ENCODE results near the gene HIGD2A. TPM values are rescaled to one million over a fixed set of nuclear protein-coding genes. Genes with fewer than 3 reads are reported as not detected.

HIGD2A gene
- total and polyA plus RNA-seq, 2 of the 13 experiments (the other 11 are each of a cell fraction or from before 2014, with no cell fraction given) = 89.2 to 146 TPM

DNA sequence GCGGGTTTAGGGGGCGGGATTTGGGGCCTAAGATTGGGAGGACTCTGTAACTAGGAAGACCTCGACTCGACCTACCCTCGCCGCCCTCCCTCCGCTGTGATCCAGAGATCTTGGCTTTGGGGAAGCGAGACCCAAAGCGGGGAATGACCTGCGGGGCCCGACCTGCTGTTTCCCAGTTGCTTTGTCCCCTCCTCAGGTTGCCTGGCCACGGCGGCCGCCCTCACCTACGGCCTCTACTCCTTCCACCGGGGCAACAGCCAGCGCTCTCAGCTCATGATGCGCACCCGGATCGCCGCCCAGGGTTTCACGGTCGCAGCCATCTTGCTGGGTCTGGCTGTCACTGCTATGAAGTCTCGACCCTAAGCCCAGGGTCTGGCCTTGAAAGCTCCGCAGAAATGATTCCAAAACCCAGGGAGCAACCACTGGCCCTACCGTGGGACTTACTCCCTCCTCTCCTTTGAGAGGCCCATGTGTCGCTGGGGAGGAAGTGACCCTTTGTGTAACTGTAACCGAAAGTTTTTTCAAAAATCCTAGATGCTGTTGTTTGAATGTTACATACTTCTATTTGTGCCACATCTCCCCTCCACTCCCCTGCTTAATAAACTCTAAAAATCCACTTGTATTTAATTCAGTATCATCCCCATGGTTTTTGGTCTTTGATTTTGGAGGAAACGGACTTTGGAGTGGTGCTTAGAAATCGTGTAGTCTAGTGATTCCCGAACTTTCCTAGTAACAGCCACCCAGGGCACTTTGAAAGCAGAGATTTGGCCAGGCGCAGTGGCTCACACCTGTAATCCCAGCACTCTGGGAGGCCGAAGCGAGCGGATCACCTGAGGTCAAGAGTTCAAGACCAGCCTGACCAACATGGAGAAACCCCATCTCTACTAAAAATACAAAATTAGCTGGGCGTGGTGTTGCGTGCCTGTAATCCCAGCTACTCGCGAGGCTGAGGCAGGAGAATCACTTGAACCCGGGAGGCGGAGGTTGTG lies 878 bp downstream of the HIGD2A start (continued):
- no peak for TF ChIP-seq RERE (CRISPR knock-in tag; IDR thresholded peaks at IDR 0.05; ENCODE audit: low read depth)
- TF ChIP-seq, protein P1, sequence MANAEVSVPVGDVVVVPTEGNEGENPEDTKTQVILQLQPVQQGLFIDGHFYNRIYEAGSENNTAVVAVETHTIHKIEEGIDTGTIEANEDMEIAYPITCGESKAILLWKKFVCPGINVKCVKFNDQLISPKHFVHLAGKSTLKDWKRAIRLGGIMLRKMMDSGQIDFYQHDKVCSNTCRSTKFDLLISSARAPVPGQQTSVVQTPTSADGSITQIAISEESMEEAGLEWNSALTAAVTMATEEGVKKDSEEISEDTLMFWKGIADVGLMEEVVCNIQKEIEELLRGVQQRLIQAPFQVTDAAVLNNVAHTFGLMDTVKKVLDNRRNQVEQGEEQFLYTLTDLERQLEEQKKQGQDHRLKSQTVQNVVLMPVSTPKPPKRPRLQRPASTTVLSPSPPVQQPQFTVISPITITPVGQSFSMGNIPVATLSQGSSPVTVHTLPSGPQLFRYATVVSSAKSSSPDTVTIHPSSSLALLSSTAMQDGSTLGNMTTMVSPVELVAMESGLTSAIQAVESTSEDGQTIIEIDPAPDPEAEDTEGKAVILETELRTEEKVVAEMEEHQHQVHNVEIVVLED (CRISPR knock-in tag; IDR thresholded peaks at IDR 0.05; ENCODE audit: borderline replicate concordance) = no peak; the same call in 1 of the 2 replicates
- no peak for TF ChIP-seq KAT2B (IDR thresholded peaks at IDR 0.05; ENCODE audit: borderline replicate concordance, low read depth, low read length)
- TF ChIP-seq ZNF792 (CRISPR knock-in tag; IDR thresholded peaks at IDR 0.05) = no peak
- TF ChIP-seq CEBPG (CRISPR knock-in tag; IDR thresholded peaks at IDR 0.05) = no peak
- TF ChIP-seq ZNF12 (CRISPR knock-in tag; IDR thresholded peaks at IDR 0.05) = no peak
- no peak for TF ChIP-seq ATM (IDR thresholded peaks at IDR 0.05; ENCODE audit: borderline replicate concordance)
- TF ChIP-seq ZSCAN29 (CRISPR knock-in tag; conservative IDR thresholded peaks at IDR 0.05) = no peak
- no peak for TF ChIP-seq ZNF24 (IDR thresholded peaks at IDR 0.05)
- no peak for TF ChIP-seq USF2 (IDR thresholded peaks at IDR 0.05; ENCODE audit: low read depth, low read length)
- TF ChIP-seq USF2 (CRISPR knock-in tag; IDR thresholded peaks at IDR 0.05; ENCODE audit: borderline replicate concordance) = no peak
- no peak for TF ChIP-seq NR2F2 (IDR thresholded peaks at IDR 0.05; ENCODE audit: borderline replicate concordance, low read depth)
- peak; percentile 70; the same call in 1 of the 2 replicates for TF ChIP-seq KAT8 (CRISPR knock-in tag; IDR thresholded peaks at IDR 0.05)
- TF ChIP-seq ARNT (IDR thresholded peaks at IDR 0.05) = no peak
- TF ChIP-seq ARNTL (CRISPR knock-in tag; IDR thresholded peaks at IDR 0.05) = no peak
- no peak for TF ChIP-seq FOXM1 (CRISPR knock-in tag; IDR thresholded peaks at IDR 0.05)
- peak; percentile 22; the same call in 1 of the 2 replicates for TF ChIP-seq HOXA3 (CRISPR knock-in tag; IDR thresholded peaks at IDR 0.05)
- TF ChIP-seq ZNF878 (CRISPR knock-in tag; IDR thresholded peaks at IDR 0.05) = no peak
- no peak for TF ChIP-seq ZNF20 (CRISPR knock-in tag; IDR thresholded peaks at IDR 0.05)
- TF ChIP-seq ATF7-NPFF (CRISPR knock-in tag; IDR thresholded peaks at IDR 0.05; ENCODE audit: low read depth) = no peak; the same call in 1 of the 2 replicates
- TF ChIP-seq ZNF235 (CRISPR knock-in tag; IDR thresholded peaks at IDR 0.05; ENCODE audit: borderline replicate concordance) = no peak; the same call in 1 of the 2 replicates
- no peak for TF ChIP-seq ZNF703 (CRISPR knock-in tag; IDR thresholded peaks at IDR 0.05; ENCODE audit: borderline replicate concordance)

Data from HepG2 (cell line).